Cardiac septum (tissue), 1 donor: ENCODE measurements around the gene ORMDL1. TPM values are rescaled to one million over a fixed set of nuclear protein-coding genes. Genes with fewer than 3 reads are reported as not detected.
"Not testable (repeated sequence)": the region's sequence is repeated elsewhere in the genome, so short reads cannot be mapped to it uniquely, and the experiment has no call there.

ENCODE experiments used
- DNase-seq: peaks from one replicate; pipeline ENCODE4 v3.0.0-alpha.2; 2020; ENCODE audit warnings: low spot score
- intact Hi-C: fragments of 100-400 bp; cut with DNase I; formaldehyde crosslinking; loops from one replicate; pipeline ENCODE4 v1.14.0; 2022
- total RNA-seq: library from RNA; stranded (reverse); fragmentation: NEBNext Ultra II Directional; extraction: Animal tissue kit (Norgen Biotek cat#: 25700); gene quantifications from one replicate; pipeline ENCODE4 v1.2.1, GENCODE V29; 2021
- donor health status: DM: no; HTN: no; CAD: no.

The ORMDL1 gene
- total RNA-seq, 1 donor from 2014 or later: 25.7 TPM

DNA sequence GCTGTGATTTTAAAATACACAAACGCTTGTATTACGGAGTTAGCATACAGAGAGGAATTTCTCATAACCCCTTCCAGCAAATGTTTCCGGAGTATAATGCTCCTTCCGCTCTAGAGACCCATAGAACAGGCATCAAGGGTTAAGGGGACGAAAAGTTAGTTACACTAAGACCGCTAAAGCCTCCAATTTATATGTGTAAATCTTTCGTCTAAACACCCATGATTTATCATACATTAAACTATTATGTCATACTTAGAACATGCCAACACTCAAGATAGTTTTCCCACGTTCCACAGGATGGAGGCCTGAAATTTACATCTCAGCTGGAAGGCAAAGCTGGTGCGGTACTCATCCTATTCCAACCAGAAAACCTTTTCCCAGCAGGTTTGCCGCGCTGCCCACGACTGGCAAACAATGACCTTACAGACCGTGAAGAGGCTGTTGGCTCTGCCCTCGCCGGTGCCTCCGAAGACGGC, 650 bp downstream of the ORMDL1 start:
- DNase-seq: no peak
- intact Hi-C loops: no loop called here

DNA sequence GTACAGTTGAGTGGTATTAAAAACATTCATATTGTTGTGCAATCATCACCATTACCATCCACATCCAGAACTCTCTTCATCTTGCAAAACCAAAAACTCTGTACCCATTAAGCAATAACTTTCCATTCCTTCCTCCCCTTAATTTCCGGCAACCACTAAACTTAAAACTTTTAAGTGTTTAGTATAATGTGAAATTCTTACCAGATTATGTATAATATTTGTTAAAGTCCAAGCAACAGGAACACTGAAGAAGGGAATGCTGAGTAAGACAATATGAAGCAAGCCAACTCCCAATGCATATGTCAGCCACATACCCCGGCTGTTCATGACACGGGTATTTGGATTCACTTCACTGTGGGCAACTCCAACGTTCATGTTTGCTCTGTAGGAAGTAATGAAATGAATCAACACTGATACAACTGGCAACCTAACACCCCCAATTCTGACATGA, 1.9 kb downstream of the ORMDL1 start:
- no peak for DNase-seq
- intact Hi-C loops: no loop called here

DNA sequence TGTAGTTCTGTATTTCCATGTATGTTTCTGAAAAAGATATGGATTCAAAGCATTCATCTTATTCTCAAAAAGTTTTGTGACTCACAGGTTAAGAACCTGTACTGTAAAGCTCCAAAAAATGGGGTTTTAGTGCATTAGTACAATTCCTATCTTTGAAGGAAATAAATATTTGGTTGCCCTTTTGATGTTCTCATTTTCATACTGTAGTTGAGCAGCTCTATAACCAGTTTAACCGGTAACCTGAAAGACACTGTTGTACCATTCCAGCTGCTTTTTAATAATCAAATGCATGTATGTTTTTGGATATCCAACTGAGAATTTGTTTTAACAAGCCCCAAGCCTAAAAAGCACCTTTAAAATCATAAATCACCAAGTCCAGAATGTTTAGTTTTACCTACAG, 11.9 kb downstream of the ORMDL1 start:
- no peak for DNase-seq
- intact Hi-C loops: no loop called here

GRCh38 chr2:189770590-189771322, 13.4 kb downstream of the ORMDL1 start:
- intact Hi-C loops: no loop called here

DNA sequence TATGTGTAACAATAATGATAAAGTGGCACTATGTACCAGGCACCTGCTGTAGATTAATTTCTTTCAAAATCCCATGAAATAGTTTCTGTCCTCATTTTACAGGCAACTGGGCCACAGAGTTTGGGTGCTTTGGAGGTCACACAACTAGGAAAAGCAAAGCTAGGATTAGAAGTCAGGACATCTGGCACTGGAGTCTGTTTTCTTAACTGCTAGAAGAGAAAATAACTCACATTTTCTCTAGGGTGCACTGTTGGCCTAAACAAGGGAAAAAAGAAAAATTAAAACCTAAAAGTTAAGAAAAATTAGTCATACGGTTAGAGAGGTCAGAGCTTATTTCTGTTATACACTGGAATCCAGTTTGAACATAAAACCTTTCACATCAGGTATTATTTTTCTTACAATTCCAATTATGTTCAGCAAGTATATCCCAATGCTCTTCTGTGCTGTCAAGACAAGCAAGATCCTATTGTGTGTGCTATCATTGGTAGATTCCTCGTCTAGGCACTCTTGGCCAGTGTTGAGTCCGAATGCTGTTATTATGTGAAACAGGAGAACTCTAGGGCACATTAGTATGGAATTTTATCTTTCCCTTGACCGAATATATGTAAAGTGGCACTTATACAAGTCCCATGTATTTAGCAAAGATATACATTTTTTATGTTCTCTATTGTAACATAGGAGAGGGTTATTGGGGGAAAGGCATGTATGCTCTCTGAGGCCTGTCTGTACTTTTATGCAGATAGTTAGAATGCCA, 20.1 kb downstream of the ORMDL1 start:
- DNase-seq: no peak
- intact Hi-C loops: loop anchor here (1.0 to 2.0 kb wide), 2 partner anchors 20 to 89 kb away; partner anchors contain the start of genes ANKAR, ORMDL1 and PMS1

More at GRCh38 chr2:189770590-189771322, 13.4 kb downstream of the ORMDL1 start:
- DNase-seq: no peak

DNA sequence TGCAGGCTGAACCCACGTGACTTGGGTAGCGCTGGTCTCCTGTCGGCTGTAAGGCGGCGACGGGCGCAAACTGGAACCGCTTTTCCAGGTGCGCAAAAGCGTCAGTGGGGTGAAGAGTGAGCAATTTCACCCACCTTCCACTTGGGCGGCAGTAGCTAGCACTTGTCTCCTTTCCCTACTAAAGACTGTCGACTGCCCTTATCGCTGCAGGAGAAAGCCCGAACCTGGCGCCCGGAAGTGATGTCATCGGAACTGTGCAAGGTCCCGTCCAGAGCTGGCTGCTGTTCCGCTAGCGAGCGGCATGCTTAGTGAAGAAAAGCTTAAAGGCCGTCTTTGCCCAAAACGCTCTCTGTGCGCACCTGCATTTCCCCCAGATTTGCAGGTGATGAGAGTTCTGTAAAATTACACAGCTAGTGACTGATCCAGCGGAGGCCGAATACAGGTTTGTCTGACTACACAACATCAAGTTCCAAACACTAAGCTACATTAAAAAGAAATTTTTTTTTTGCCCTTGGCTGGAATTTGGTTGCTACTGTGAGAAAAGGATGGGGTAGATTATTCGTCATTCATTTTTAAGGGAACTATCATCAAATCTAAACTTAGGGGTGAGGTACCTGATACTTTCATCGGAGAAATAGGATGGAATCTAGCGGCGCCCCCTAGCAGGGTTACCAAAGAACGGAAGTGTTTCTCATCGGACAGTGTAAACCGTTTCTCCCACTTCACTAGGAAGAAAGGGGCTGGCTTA, 21.4 kb downstream of the ORMDL1 start, which contains the start of gene OSGEPL1:
TSS of gene OSGEPL1 (minus strand) at position 242 of the 748 bp plus-strand sequence. CDS start 1,152 bp downstream, outside the sequence.
- intact Hi-C loops: loop anchor here (1.0 to 2.0 kb wide), 2 partner anchors 22 to 88 kb away; partner anchors contain the start of genes ANKAR, ORMDL1 and PMS1
- peak; percentile 96 for DNase-seq

DNA sequence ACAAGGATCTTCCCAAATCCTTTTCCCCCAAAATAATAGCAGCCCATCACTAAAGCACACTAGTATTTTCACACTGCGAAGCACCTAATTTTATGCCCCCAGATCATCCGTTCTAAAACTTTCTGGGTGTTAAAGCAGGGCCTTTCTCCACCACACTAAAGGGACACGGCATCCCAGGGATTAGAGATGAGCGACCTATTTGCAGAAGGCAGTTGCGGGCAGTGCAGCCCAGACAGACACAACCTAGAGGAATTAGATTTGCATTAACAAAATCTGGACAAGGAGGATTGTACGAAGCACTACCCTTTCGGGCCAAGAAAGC, 21.9 kb downstream of the ORMDL1 start:
- no peak for DNase-seq
- intact Hi-C loops: loop anchor here (2.0 kb wide), 1 partner anchor 87 kb away; the partner anchor contains the start of gene ANKAR

- DNase-seq, intact Hi-C loops: not testable (repeated sequence)
Measured at GRCh38 chr2:189760154-189760553, 24.0 kb downstream of the ORMDL1 start.

DNA sequence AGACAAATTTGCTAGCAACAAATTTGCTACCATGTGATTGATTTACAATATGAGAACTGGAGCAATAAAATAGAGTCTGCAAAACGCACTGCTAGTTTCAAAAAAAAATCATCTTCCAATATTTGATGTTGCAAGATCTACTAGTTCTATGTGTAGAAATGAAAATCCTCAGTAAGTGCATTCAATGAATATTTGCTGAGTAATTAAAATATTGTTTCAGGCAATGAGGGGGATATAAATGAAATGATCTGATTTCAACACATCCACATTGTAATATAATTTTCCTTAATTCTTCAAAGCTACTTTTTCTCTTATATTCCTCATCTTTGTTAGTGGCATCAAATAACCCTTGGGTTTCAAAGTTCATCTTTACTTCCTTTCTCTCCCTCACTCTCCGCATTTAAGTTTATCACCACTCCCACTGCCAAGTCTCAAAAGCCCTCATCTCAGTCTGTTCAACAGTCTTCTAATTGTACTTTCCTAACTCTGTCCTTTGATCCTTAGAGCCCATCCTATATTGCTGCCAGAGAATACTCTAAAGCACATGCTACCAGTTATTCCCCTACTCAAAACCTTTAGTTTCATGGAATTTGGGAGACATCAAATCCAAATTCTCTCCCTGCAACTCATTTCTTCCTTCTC, 27.7 kb downstream of the ORMDL1 start:
- intact Hi-C loops: no loop called here
- no peak for DNase-seq

- intact Hi-C loops: loop anchor here (5.0 kb wide), 1 partner anchor 321 kb away; no protein-coding TSS in a partner anchor
- no peak for DNase-seq
Measured at GRCh38 chr2:189751080-189751658, 33.0 kb downstream of the ORMDL1 start.

- intact Hi-C loops: no loop called here
- DNase-seq: no peak
Measured at GRCh38 chr2:189729430-189729829, 54.7 kb downstream of the ORMDL1 start.

DNA sequence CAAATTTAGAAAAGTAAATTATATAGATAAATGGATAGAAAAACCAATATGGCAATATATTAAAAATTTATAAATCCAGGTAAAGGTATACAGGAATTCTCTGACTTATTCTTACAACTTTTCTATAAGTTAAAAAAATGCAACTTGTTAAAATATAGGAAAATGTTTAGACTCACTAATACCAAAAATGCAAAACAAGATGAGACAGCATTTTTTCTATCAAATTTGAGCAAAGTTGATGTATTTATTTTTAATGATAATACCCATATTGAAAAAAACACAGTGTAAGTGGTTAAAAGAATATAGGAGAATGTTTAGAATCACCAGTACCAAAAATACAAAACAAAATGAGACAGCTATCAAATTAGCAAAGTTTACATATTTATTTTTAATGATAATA, 57.3 kb downstream of the ORMDL1 start:
- intact Hi-C loops: no loop called here
- no peak for DNase-seq

DNA sequence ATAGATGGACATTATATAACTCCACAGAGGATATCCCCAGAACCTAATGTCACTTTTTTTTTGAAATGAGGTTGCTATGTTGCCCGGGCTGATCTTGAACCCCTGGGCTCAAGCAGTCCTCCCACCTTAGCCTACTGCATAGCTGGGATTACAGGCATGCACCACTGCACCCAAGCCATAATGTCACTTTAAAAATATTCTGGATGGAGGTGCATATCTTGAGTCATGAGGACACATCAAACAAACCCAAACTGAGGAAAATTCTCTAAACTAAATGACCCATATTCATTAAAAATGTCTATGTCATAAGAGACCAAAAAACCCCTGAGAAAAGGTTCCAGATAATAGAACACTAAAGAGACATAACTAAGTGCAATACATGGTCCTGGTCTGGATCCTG, 57.9 kb downstream of the ORMDL1 start:
- intact Hi-C loops: no loop called here
- no peak for DNase-seq

GRCh38 chr2:189723192-189723591, 60.9 kb downstream of the ORMDL1 start:
- no peak for DNase-seq
- intact Hi-C loops: no loop called here

Other genes starting within 250 kb of the ORMDL1 start
- gene SLC40A1, start 203.6 kb downstream of the ORMDL1 start, total RNA-seq: 30.3 TPM
- gene ASNSD1, start 122.9 kb downstream of the ORMDL1 start, total RNA-seq: 27.7 TPM
- 10.3 TPM for gene ANKAR, start 109.7 kb downstream of the ORMDL1 start, total RNA-seq
- gene OSGEPL1, start 21.5 kb downstream of the ORMDL1 start, total RNA-seq: 5.4 TPM
- gene PMS1, start 111 bp upstream of the ORMDL1 start, total RNA-seq: 11.1 TPM